ENCODE results near the gene LRP2. TPM values are rescaled to one million over a fixed set of nuclear protein-coding genes. Genes with fewer than 3 reads are reported as not detected.

LRP2 gene
- total RNA-seq, 2 donors from 2014 or later = 0.05 TPM; not detected in 1

DNA sequence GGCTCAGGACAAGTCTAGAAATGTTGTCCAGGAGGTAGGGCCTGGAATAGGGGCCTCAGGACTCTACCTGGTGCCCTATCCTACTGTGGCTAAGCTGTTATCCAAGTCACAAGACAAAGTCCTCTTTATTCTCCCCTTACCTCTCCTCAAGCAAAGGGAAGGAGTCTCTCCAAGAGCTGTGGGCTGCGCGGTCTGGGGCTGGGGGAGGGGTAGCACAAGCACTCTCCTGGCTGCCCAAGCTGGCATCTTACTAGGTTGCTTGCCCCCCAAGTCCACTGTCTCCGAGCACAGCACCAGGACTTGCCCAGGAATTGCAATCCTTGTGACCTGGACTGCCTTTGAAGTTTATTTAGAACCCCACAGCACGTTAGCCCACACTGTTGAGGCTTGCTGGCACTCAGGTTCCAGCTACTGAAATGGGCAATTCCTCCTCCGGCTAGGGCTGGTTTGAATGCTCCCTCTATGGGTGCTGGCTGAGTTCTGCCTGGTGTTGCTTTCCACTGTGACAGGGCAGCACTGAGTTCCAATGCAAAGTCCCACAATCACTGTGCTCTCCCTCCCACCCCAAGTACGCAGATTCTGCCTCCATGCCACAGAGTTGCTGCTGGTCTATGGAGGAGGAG is 274.5 kb downstream of the LRP2 start:
- Histone ChIP-seq H3K27ac (no peak overlapping the region), H3K4me3 (no peak overlapping the region), H3K4me1 (peaks cover 3% of the 10 kb centered on the region), H3K9ac (ENCODE audit: low read depth in 2 of 2, low read length in 2 of 2) (no peak overlapping the region), H3K36me3 (no peaks in the 10 kb centered on the region), H3K27me3 (no peaks in the 10 kb centered on the region), H3K9me3 (no peaks in the 10 kb centered on the region)
- DNase-seq = no peak
- TF ChIP-seq, protein P1, sequence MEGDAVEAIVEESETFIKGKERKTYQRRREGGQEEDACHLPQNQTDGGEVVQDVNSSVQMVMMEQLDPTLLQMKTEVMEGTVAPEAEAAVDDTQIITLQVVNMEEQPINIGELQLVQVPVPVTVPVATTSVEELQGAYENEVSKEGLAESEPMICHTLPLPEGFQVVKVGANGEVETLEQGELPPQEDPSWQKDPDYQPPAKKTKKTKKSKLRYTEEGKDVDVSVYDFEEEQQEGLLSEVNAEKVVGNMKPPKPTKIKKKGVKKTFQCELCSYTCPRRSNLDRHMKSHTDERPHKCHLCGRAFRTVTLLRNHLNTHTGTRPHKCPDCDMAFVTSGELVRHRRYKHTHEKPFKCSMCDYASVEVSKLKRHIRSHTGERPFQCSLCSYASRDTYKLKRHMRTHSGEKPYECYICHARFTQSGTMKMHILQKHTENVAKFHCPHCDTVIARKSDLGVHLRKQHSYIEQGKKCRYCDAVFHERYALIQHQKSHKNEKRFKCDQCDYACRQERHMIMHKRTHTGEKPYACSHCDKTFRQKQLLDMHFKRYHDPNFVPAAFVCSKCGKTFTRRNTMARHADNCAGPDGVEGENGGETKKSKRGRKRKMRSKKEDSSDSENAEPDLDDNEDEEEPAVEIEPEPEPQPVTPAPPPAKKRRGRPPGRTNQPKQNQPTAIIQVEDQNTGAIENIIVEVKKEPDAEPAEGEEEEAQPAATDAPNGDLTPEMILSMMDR (IDR thresholded peaks at IDR 0.05) = no peak
- intact Hi-C loops (cut with DNase I) = no loop called here

DNA sequence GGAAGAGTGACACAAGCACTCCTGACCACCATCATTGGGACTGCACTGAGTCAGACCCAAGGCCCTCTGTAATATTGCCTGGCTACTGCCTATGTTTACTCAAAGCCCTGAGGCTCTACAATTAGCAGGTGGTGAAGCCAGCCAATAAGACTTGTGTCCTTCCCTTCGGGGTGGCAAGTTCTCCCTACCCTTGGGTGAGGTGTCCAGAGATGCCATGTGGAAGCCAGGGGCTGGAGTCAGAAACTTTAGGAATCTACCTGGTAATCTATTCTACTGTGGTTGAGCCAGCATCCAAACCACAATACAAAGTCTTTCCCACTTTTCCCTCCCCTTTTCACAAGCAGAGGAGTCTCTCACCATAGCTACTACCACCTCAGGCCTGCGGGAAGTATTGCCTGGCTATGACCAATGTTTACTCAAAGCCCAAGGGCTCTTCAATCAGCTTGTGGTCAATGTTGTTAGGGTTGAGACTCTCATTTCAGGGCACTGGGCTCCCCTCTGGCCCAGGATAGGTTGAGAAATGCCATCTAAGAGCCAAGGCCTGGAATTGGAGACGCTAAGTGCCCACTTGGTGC is 275.4 kb downstream of the LRP2 start:
- Histone ChIP-seq H3K9me3 (no peaks in the 10 kb centered on the region), H3K36me3 (no peaks in the 10 kb centered on the region), H3K9ac (ENCODE audit: low read depth in 2 of 2, low read length in 2 of 2) (no peak overlapping the region), H3K4me3 (no peak overlapping the region), H3K27me3 (no peaks in the 10 kb centered on the region), H3K27ac (no peak overlapping the region), H3K4me1 (no peaks in the 10 kb centered on the region)
- TF ChIP-seq, protein P1 (IDR thresholded peaks at IDR 0.05) = no peak
- intact Hi-C loops (cut with DNase I) = no loop called here
- no peak for DNase-seq

DNA sequence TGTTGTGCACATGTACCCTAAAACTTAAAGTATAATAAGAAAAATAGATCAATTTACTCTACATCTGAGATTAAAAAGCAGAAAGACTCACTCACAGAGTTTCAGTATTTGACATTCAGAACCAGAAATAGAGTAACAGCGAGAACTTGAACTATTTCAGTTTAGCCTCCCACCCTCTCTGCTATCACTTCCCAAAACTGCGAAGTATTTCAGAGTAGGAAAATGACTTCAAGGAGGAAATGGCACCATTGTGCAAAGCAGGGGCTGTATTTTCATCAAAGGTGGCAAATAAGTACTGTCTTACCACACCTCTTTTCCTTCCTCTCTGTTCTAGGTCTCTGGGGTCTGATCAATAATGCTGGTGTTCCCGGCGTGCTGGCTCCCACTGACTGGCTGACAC is 279.3 kb downstream of the LRP2 start:
- TF ChIP-seq, protein P1 (IDR thresholded peaks at IDR 0.05) = no peak
- Histone ChIP-seq H3K4me3 (no peak overlapping the region), H3K36me3 (no peaks in the 10 kb centered on the region), H3K27me3 (no peaks in the 10 kb centered on the region), H3K4me1 (no peaks in the 10 kb centered on the region), H3K9ac (ENCODE audit: low read depth in 2 of 2, low read length in 2 of 2) (no peak overlapping the region), H3K27ac (no peak overlapping the region), H3K9me3 (no peaks in the 10 kb centered on the region)
- DNase-seq = no peak
- intact Hi-C loops (cut with DNase I) = no loop called here

DNA sequence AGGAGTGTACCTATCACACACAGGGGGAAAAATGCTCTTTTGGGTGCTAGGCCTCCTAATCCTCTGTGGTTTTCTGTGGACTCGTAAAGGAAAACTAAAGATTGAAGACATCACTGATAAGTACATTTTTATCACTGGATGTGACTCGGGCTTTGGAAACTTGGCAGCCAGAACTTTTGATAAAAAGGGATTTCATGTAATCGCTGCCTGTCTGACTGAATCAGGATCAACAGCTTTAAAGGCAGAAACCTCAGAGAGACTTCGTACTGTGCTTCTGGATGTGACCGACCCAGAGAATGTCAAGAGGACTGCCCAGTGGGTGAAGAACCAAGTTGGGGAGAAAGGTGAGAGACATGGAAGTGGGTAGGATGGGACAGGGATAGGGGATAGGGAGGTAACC is 280.8 kb downstream of the LRP2 start:
- H3K9ac ChIP-seq (ENCODE audit: low read depth in 2 of 2, low read length in 2 of 2) = no peak overlapping the region
- no peaks in the 10 kb centered on the region for H3K9me3 ChIP-seq
- no peaks in the 10 kb centered on the region for H3K27me3 ChIP-seq
- H3K27ac ChIP-seq = no peak overlapping the region
- H3K4me1 ChIP-seq = no peaks in the 10 kb centered on the region
- DNase-seq = no peak
- no peak overlapping the region for H3K4me3 ChIP-seq
- TF ChIP-seq, protein P1 (IDR thresholded peaks at IDR 0.05) = no peak
- intact Hi-C loops (cut with DNase I) = no loop called here
- H3K36me3 ChIP-seq = no peaks in the 10 kb centered on the region

DNA sequence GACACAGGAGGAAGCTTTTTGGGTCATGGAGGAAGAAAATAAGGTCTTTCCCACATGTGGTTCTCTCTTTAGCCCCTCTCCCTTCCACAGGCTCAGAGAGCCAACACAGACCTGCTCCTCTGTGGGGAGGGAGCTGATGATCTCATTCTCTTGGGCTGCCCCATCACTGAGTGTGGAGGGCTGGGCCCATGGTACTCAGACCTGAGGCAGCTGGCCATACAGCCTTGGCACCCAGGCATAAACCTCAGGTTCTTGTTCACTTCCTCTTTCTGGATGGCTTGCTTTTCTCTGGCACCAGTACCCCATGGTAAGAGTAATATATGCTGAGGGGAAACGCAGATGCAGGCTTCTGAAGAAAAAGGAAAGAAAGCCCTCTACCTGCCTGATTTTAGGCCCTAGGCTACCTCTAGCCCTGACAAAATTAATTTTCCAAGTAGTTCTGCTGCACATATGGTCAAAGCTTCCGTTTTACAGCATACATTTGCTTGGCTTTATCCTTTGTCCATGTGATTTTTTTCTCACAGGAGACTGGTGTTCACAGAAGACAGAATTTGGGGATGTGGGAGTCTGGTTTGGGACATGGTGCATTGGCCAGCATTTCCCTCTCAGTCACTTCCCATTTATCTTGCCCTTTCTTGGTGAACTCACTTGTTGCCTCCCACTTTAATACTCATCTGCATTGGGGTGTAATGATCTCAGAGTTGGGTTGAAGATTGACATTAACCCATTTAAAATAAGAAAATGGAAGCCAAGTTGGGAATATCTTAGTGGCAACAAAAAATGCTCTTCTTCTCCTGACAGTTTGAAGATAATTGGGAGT is 281.9 kb downstream of the LRP2 start:
- no peak for DNase-seq
- no peaks in the 10 kb centered on the region for H3K36me3 ChIP-seq
- H3K9me3 ChIP-seq = no peaks in the 10 kb centered on the region
- no peak overlapping the region for H3K9ac ChIP-seq (ENCODE audit: low read depth in 2 of 2, low read length in 2 of 2)
- no peak overlapping the region for H3K4me3 ChIP-seq
- TF ChIP-seq, protein P1 (IDR thresholded peaks at IDR 0.05) = no peak
- H3K4me1 ChIP-seq = no peaks in the 10 kb centered on the region
- H3K27ac ChIP-seq = no peak overlapping the region
- intact Hi-C loops (cut with DNase I) = no loop called here
- H3K27me3 ChIP-seq = no peaks in the 10 kb centered on the region
